GM12892 (cell line): ENCODE results near the gene LRRC4B.

ENCODE experiments used
- POLR2A ChIP-seq: IDR thresholded peaks from 2 replicates; pipeline ENCODE4 v1.6.1; 2011; ENCODE audit warnings: low read depth, low read length, control low read depth
- POLR2AphosphoS5 ChIP-seq: IDR thresholded peaks from 2 replicates; pipeline ENCODE4 v1.6.1; 2011; ENCODE audit warnings: low read depth, low read length, control low read depth
- TAF1 ChIP-seq: IDR thresholded peaks from 2 replicates; pipeline ENCODE4 v1.6.1; 2011; ENCODE audit warnings: low read depth, mild to moderate bottlenecking, control low read depth, low read length, borderline replicate concordance

DNA sequence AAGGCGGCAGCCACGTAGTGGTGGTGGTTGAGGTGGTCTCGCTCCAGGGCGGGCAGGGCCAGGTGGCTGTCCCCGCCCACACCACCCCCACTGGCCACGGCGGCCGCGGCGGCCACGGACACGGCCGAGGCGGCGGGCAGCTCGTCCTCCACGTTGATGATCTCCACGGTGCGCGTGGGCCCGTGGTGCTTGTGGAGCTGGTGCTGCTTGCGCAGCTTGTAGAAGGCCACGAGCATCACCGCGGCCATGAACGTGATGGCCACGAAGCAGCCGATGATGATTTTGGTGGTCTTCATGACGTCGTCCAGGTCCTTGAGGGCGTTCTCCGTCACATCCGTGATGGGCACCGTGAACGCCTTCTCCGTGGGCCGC, 50.5 kb downstream of the LRRC4B start:
- TF ChIP-seq POLR2AphosphoS5, result no peak
- no peak for TF ChIP-seq POLR2A
- TF ChIP-seq TAF1, result no peak
